ENCODE measurements around the gene BCL7A. TPM values are rescaled to one million over a fixed set of nuclear protein-coding genes. Genes with fewer than 3 reads are reported as not detected.
A peak's percentile ranks its signal among the peaks of the same experiment; 100 is the strongest.

BCL7A gene
- total and polyA plus RNA-seq, 2 experiments from 2014 or later = 12.7 to 14.9 TPM

GRCh38 chr12:122022393-122023338, 982 bp downstream of the BCL7A start:
- H3K4me3 Mint-ChIP-seq = peak overlapping the region; percentile 84

DNA sequence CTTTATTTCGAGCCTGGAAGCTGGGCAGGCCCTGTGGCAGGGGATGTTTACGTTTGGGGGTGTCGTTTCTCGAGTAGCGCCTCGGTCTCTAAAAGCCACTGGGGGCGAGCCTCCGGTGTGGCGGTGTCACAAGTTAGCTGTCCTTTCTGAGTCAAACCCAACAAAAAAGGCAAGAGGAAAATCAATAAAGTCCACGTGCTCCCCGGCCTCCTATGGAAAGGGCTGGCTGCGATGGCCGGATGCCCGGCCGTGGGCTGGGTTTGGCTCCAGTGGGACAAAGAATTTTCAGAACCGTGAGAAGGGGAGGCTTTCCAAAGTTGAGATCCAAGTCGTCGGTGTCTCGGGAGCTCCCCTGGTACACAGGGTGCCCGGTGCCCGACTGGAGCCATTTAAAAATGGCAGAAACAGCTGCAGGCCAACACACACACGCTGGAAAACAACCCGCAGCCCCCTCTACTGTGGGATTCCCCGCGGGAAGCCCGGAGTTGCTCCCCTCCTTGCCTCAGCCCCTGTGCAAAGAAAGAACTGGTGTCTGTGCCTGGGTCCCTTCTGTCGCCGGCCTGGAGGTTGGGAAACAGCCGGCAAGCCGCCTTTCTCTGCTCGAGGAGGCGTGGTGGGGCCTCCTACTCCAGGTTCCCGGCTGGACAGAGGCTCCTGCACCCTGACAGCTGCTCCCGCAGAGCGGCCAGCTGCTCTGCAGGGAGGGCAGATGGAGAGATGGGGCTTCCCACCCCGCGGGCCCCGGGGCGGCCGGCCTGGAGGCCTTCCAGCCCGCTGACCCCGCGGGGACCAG, 1.9 kb downstream of the BCL7A start:
- Mint-ChIP-seq H3K4me1 (peaks cover 15% of the 10 kb centered on the region; the same call in 2 of the 3 replicates), H3K36me3 (ENCODE audit: low read depth) (peaks cover 3% of the 10 kb centered on the region; the same call in 2 of the 3 replicates), H3K27ac (no peak overlapping the region), H3K27me3 (ENCODE audit: insufficient read depth, low read depth, poor library complexity) (peaks cover 32% of the 10 kb centered on the region), H3K4me3 (peak overlapping the region; percentile 84), H3K9me3 (no peaks in the 10 kb centered on the region; the same call in 2 of the 3 replicates)
- H4K20me1 ChIP-seq (replicated peaks; ENCODE audit: insufficient read depth) = peaks cover 10% of the 10 kb centered on the region; the same call in 1 of the 2 replicates
- peaks cover 16% of the 10 kb centered on the region; the same call in 1 of the 2 replicates for H3F3A ChIP-seq (replicated peaks; ENCODE audit: low read depth)
- no peaks in the 10 kb centered on the region for H3K36me3 ChIP-seq (ENCODE audit: insufficient read depth)
- no peaks in the 10 kb centered on the region for H3K9me2 ChIP-seq (ENCODE audit: insufficient read depth)
- H2AFZ ChIP-seq = peak overlapping the region; percentile 81; the same call in 1 of the 2 replicates
- no peak overlapping the region for H3K27ac ChIP-seq (ENCODE audit: low read depth)
- peaks cover 41% of the 10 kb centered on the region for H3K27me3 ChIP-seq (ENCODE audit: insufficient read depth)
- DNase-seq (ENCODE audit: low spot score) (peak; percentile 50), ATAC-seq (peak; percentile 31)
- H3K4me2 ChIP-seq = peak overlapping the region; percentile 90
- H3K79me2 ChIP-seq (replicated peaks; ENCODE audit: insufficient read depth) = peaks cover 53% of the 10 kb centered on the region
- H3K4me1 ChIP-seq (ENCODE audit: insufficient read depth) = peaks cover 12% of the 10 kb centered on the region
- peak overlapping the region; percentile 82 for H3K4me3 ChIP-seq
- TF ChIP-seq CTCF (conservative IDR thresholded peaks at IDR 0.05; ENCODE audit: low read depth in 2 of 2) (no peak), EZH2 (IDR thresholded peaks at IDR 0.05; ENCODE audit: low read depth, unreplicated experiment) (peak; percentile 8)

More at GRCh38 chr12:122022393-122023338, 982 bp downstream of the BCL7A start:
- Mint-ChIP-seq H3K9me3 (no peaks in the 10 kb centered on the region; the same call in 2 of the 3 replicates), H3K27ac (no peak overlapping the region), H3K36me3 (ENCODE audit: low read depth) (peaks cover 3% of the 10 kb centered on the region; the same call in 2 of the 3 replicates), H3K27me3 (ENCODE audit: insufficient read depth, low read depth, poor library complexity) (peaks cover 32% of the 10 kb centered on the region), H3K4me1 (peaks cover 14% of the 10 kb centered on the region; the same call in 2 of the 3 replicates)
- peak overlapping the region; percentile 82 for H3K4me3 ChIP-seq
- peak overlapping the region; percentile 81; the same call in 1 of the 2 replicates for H2AFZ ChIP-seq
- peaks cover 43% of the 10 kb centered on the region for H3K27me3 ChIP-seq (ENCODE audit: insufficient read depth)
- H3K79me2 ChIP-seq (replicated peaks; ENCODE audit: insufficient read depth) = peaks cover 44% of the 10 kb centered on the region
- peak; percentile 22 for DNase-seq (ENCODE audit: low spot score)
- peaks cover 12% of the 10 kb centered on the region for H3K4me1 ChIP-seq (ENCODE audit: insufficient read depth)
- H3K36me3 ChIP-seq (ENCODE audit: insufficient read depth) = no peaks in the 10 kb centered on the region
- no peak overlapping the region for H3K27ac ChIP-seq (ENCODE audit: low read depth)
- TF ChIP-seq CREB1 (CRISPR knock-in tag; IDR thresholded peaks at IDR 0.05; ENCODE audit: low read depth) (no peak), EZH2 (IDR thresholded peaks at IDR 0.05; ENCODE audit: low read depth, unreplicated experiment) (peak; percentile 44)
- peaks cover 16% of the 10 kb centered on the region; the same call in 1 of the 2 replicates for H3F3A ChIP-seq (replicated peaks; ENCODE audit: low read depth)
- peak; percentile 8 for ATAC-seq
- no peaks in the 10 kb centered on the region for H3K9me2 ChIP-seq (ENCODE audit: insufficient read depth)
- peaks cover 5% of the 10 kb centered on the region; the same call in 1 of the 2 replicates for H4K20me1 ChIP-seq (replicated peaks; ENCODE audit: insufficient read depth)
- peak overlapping the region; percentile 90 for H3K4me2 ChIP-seq
